Suppressor macrophage treated with lipopolysaccharide for 4 hours (primary cell): ENCODE measurements around the gene ATRNL1.

Experiments used
- DNase-seq: peaks from one replicate; pipeline ENCODE4 v3.0.0-alpha.2; 2020

The ATRNL1 gene

DNA sequence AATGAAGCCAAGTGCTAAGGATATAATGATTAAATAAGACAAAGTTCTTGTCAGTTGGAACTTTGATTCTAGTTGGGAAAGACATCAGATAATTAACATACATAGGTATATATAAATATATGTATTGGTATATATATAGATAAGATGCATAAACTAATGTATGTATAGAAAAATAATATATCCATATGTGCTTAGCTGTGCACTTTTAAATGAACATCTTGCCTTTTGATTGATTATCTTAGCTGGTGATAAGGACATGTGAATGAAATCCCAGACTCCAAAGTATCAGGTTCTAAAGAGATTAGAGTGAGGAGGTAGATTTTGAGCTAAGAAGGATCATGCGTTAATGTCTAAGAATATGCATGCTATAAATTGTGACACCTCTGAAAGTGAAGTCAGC, 822.3 kb downstream of the ATRNL1 start:
- DNase-seq: no peak

DNA sequence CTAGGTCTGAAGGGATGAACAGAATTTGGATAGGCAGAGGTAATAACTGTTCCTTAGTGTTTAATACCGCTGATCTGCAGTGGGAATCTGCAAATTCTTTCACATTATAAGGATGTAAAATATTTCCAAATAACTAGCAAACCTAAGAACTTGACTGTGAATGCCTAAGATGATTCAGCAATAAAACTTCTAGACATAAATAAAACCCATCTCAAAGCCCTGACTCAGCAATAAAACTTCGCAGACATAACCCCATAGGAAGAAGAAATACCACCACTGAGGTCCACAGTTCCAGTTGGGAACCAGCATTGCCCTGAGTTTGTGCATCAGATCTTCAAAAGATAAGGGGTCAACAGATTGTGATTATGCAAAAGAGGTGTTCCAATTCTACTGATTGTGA, 825.6 kb downstream of the ATRNL1 start:
- DNase-seq: no peak

DNA sequence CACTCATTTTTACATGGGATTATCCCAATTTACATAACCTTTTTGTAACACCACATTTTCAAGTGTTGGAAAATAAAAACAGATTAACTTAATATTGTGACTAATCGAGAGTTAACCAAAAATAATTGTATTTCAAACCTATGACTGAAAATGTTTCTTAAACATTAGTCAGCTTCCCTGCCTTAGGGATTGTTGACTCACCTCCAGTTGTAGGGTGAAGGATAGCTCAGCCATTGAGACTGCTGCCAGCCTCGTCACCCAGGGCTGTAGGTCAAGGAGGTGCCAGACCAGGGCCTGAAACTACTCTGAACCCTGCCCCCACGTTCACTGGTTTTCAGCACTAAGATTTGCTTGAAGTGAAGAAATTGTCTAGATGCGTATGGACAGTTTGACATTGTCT, 828.6 kb downstream of the ATRNL1 start:
- no peak for DNase-seq

DNA sequence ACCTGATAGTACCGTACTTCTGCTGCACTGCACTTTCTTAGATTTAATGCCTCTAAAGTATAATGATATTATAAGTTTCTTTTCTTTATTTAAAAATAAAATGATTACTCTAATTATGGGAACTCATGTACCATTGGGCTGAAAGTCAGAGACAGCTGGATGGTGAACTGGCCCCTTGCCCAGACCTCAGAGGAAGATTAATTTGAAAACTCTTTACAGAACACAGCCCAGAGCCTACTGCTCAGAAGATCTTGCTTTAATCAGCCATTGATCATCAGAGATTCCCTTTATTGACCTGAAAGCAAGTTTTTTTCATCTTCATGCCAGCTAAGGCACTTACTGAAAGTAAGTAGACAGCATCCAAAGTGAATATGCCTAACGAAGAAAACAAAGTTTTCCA, 838.1 kb downstream of the ATRNL1 start:
- DNase-seq: no peak

DNA sequence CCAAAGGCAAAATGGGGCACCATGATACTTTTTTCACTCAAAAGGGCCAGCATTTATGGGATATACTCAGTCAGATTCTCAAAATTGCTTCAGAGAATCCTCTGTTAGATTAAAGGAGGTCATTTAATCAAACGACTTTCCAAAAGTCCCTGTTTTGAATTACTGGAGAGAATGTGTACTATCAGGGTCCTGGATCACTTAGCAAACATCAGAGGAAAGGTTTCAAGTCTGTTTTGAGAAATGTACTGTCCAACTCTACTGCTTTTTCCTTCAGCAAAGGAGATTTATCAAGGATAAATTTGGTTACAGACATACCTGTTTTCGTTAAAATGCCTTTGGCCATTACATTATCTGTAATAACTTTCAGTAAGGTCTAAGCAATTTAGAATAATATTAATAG, 838.9 kb downstream of the ATRNL1 start:
- DNase-seq: no peak

DNA sequence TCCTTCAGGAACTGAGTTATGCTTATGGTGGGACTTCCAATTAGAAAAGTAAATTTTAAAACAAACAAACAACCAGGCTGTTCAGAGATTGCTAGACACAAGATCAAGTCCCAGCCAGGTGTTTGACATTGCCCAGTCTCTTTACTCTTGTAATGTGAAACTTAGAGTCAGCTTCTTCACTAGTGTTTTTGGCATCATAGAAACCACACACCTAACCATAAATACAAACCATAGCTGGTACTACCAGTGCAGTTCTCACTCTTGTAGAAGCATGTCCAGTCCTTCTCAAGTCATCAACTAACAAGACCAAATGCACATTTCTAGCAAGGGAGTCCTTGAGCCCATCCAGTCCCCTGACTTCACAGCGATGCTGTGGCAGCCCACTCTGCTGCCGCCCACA, 839.9 kb downstream of the ATRNL1 start:
- no peak for DNase-seq

DNA sequence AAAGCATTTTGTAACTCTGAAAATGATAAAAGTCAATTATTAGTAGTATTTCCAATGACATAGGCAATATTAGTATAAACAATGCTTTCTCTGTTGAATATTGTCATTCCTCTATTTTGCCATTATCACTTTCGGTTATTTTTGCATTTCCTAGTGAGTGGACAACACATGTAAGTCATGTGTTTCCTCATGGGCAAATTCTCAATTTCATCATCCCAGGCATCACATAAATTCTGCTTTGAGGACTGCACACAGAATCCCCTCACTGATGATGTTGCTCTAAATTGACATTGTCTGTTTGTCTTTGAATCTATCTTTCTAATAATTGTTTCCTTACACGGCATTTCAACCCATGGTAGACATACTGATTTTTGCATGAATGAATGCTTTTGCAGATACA, 842.6 kb downstream of the ATRNL1 start:
- DNase-seq: no peak

DNA sequence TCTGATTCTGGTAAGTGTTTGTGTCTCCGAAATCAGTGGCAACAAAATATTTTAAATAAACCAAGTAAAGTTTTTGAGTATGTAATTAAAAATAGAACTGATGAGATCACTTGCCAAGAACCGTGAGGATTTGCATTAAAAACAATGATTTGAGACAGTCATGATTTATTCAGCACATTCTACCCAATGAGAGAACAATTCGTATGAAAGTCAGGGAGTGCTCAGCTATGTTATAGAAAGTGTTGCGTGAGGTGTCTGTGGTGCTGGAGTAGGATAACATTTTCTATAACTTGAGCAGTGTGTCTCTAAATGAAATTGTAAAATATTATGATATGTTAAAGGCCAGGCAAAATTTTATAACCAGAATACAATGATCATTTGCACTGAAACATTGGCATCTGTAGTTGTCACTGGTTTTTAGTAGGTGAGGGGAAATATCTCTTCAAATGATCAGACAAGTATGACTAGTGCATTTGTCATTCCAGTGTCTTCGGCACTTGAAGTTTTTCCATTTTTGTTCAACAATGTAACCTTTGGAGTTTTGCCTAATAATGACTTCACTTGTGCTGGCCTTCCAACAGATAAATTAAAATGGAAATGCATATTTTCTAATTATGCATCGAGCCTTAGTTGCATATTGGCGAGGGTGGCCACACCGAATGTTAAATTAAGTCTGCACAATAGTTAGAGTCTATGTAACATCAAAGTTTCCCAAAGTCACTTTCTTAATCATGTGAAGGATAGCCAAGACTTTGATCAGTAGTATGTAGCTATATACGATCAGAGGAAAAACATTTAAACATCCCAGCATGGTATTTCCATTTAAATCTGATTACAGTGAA, 844.0 kb downstream of the ATRNL1 start:
- DNase-seq: no peak

DNA sequence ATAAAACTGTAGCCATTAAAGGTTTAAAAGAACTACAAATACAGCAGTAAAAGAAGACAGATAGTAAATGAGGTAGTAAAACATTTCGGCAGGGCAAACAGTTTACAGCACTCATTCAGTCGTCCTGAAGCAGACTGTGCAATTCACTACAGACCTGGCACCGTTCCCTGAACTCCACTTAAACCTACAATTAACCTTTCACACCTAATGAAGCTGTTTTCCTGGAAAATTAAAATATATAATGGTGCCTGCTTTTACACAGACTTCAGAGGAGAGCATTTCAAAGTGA, 844.5 kb downstream of the ATRNL1 start:
- DNase-seq: no peak

DNA sequence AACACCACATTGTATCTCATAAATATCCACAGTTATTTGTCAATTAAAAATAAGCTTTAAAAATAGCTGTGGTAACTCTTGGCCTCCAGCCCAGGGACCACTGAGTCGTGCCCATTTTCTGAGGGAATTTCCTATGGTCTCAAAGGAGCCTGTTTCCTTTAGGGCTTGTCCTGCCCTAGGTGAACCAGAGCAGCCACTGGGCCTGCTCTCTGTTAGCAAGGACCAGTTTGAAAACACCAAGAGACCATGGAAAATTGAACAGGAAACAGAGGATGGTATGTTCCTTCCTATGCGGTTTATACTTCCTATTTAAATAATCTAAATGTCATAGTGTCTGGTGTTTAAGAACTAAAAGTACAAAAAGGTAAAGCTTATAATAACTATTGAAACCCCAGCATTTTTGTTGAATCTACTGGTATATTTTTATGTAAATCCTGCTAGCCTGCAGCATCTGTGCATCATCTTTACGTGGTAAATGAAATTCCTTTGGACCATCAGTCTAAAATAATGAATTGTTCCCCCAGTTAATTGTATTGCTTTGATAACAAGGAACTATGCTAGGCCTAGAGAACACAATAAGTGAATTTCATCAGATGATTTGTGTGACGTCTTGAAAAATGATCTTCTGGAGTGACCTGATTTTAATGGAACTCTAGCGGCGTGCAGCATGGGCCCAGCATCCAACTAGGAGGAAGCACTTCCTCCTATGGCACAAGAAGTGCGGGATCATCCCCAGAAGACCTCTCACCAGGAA, 846.1 kb downstream of the ATRNL1 start:
- no peak for DNase-seq

DNA sequence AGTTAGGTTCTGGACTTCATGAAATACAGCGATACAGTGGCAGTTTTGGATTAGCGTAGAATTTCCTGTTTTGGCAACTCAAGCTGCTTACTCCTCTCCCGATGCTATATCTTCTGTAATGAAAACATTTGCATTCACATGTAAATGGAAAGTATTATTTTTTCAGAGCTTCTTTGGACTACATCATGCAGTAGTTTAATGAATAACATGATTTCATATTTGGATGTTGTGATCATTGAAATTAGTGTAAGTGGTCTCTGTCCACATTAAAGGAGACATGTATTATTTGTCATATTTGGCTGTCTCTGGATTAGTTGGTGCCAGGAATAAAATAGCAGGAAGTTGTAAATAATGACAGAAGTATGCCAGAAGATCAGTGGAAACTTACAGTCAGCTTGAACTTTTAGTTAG, 848.2 kb downstream of the ATRNL1 start:
- DNase-seq: no peak

DNA sequence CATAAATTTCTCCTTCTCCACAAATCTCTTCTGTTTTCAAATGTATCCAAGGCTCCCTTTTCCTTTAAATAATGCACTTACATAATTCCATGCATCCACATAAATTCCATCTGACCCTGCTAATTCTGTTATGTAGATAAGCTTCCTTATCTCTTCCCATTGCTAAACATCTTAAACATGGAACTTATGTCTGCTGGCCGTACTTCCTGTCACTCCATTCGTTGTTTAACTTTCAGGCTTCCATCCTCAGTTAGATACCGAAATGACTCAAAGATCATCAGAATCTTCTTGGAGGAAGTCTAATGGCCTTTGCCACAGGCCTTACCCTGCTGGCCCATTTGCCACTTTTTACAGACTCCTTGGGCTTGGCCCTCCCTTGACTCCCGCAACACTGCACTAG, 848.9 kb downstream of the ATRNL1 start:
- no peak for DNase-seq

DNA sequence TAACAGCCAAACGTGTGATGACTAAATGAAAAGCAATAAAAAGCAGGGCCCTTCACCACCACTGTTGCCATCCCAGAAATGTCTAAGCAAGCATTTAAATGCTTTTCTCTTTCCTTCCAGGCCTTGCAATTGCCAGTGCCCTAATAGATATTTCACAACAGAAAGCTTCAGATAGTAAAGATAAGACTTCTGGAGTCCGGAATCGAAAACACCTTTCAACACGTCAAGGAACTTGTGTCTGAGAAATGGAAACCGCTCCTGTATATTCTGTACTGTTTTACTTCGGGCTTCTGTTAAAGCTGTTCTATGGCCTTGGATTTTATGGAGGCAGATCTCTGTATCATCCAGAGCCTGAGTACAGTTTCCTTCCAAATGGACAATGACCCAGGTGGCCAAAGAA, 851.4 kb downstream of the ATRNL1 start:
- DNase-seq: no peak

DNA sequence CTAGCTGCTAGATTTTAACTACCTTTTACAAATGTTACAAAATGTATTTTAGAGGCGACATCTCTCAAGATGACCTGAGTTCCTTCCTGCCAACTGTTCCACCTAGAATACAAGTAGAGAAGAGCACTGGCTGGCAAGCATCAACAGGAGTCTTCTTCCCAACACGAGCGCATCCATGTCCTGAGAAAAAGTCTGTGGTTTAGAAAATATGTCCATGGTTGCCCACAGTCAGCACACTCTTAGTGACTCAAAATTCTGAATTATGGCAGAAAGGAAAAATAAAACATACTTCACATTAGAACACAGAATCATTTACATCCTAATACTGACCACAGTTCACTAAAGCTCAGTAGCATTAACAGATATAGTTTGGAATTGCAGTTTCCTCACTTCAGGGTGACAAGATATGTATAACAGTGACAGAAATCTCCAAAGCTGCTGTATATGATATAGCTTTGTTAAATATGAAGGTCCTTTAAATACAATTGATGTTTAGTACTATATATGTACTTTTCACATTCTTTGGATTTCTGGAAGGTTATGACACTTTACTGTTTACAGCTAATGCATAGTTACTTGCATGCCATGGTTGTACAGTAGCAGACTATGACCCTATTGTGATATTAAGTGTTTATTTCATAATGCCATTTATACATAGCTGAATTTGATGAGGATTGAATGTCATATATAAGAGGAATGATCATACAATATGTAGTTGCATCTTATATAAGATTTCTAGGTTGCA, 852.7 kb downstream of the ATRNL1 start:
- no peak for DNase-seq

DNA sequence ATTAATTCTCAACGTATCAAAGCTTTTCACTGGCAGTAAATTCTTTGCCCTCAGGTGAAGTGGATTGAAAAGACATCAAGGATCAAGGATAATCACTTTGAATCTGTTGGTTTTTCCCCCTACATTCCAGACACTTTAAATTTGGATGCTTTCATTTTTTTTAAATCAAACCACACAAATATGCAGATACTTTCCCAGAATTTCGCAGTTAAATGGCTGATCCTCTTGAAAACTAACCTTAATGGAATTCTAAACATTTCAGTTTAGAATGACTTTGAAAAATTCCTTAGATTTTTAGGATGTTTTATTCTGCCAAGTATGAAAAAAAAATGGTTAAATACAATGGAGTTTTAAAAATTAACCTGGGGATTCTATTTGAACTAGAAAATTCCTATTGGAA, 853.9 kb downstream of the ATRNL1 start:
- no peak for DNase-seq

DNA sequence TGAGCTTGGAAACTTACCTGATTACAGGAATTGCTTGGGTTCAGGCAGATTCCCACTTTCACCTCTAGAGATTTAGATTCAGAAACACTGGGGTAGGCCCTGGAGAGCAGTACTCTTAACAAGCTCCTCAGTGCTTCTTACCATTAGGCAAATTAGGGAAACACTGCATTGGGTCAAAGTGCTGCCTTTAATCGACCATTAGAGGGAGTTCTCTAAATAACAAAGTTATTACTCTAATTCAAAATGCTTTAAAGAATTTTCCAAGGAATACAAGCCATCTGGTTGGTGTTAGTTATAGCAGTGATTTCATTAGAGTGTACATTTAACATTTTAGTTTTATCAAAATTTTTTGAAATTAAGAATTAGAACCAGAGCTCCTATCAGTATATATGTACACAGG, 855.3 kb downstream of the ATRNL1 start:
- DNase-seq: no peak

DNA sequence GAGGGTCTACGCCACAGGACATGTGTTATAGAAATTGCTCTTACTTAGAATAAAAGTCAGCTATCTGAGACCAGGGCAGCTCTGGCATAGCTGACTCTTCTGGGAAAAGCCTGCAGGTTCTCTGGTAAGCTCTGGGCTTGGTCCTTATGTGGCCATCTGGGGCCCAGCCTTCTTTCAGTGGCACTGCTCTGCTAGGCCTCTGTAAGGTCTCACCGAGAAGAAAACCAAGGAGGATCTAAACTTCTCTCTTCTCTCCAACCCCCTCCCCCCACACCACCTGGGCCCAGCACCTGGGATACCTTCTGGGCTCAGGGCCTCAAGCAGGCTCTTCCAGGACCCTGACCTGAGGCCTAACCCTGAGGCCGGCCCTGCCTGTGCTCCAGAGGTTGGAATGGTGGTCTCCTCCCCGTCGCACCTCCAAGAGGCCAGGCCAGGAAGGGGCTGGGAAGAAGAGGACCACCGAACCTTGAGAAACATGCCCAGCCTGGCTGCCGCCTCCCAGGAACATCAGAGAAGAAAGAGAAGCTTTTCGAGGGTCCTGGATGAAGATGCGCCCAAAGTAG, 856.2 kb downstream of the ATRNL1 start:
- DNase-seq: no peak

DNA sequence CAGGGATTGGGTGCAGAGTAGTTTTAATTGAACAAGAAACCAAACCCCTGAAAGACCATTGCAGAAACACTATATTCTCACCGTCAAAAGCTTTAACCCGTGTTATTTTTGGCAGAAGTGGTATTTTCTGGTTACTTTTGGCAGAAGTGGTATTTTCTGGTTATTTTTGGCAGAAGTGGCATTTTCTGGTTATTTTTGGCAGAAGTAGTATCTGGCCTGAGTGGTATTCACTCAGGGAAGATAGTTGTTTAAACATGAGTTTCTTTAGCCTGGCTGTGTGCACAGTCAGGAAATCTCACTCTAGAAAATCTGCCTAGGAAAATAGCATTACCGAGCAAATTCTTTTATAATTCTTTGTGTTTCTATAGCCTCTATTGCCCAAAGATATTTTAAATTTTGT, 857.2 kb downstream of the ATRNL1 start:
- no peak for DNase-seq

DNA sequence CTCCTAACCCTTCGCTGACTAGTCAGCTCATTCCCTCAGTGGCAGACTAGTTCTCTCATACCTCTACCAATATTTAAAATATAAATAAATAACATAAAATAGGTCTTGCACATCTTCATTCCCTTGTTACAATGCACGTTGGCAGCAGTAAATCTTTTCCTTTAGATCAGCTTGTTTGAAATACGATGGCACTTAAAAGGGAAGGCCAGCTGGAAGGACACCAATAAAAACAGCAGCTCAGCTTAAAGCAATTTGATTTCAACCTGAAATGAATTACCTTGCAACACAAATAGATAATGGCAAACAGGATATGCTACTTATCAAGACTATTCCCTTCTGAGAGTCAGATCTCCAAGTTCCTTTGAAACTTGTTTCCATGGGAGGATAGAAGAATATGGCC, 858.1 kb downstream of the ATRNL1 start:
- no peak for DNase-seq

DNA sequence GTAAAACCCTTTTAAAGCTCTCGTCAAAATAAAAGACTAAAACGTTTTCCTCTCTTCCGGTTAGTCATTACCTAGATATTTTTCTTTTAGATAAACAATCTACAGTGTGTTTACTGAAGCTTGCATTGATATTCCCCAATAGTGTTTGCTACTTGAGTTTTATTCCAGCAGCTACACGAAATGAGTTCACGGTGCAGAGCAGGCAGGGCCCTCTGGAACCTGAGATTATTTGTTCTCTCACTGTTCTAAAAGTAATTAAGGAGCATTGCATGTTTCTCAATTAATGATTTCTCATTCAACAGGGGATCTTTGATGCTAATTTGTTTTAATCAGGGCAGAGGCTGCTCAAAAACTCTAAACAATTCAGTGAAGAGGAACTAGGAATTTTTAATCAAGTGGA, 860.1 kb downstream of the ATRNL1 start:
- DNase-seq: no peak

DNA sequence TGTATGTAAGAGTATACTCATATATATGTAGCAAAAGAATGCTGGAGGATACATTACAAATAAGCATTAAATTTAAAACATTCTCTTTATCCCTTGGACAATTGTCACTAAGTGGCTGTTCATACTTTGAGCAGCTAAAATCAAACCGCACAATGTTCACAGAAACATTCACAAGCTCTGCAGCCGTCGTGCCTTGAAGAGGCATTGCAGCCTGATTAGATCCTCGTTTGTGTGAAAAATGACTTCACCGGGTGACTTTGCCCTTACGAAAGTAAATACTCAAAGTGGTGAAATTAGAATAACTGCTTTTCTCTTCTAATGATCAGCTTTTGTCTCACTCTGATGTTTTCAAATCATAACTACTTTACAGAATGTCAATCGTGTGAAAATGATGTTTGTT, 860.8 kb downstream of the ATRNL1 start:
- DNase-seq: no peak

DNA sequence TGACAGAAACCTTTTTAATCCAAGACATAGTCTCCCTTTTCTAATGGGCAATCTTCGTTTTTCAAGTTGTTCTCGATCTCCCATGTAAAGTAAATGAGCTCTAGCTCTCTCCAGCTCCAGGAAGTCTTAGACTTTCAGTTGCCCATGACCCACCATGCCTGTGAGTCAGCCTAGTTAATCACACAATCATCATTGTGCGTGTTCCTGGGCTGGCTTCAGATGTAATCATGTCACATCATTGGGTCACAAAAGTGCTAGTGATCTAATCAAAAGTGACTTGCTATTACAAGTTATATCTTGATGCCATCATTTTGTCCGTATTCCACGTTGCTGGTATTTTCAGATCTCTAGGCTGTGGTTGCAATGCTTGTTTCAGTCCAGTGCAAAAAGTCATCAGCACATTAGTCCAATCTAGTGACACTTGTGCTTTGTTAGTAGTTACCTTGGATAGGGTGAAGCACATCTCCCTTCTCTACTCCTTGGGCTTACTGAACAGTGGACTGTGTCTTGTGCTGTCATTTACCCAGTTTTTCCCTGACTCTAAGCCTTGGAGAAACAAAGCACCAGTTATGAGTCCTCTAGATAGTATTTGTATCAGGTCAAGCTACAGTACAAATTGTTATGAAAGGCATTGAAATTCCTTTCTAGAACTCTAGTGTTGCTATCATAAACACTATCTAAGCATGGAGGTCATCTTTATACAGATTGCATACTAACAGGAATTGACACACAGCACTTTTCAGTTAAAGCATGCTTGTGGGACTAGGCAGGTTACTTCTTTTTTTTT, 863.3 kb downstream of the ATRNL1 start:
- no peak for DNase-seq

DNA sequence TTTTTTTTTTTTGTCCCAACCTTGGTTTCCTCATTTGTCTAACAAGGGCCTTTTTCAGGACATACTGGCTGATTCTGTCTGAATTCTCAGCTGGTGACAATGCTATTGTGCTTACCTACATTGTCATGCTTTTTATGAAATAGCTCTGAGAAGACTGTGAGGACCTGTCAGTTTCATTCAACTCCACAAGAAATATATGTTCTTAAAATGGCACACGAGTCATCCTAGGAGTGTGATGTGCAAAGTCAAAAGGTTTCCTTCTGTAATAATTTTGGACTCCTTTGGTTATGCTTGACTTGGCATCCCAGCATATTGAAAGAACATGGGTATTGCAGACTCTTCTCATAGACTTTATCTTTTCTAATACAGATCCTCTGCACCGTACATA, 863.8 kb downstream of the ATRNL1 start:
- DNase-seq: no peak
